ENCODE measurements around the gene SP5. TPM values are rescaled to one million over a fixed set of nuclear protein-coding genes. Genes with fewer than 3 reads are reported as not detected.

The SP5 gene
- total RNA-seq = not detected in 2 replicates

GRCh38 chr2:170715062-170715931 is at the start of gene SP5:
Gene SP5 (plus strand): TSS chr2:170715337. CDS start chr2:170715513, 176 bp downstream.

Other genes with a start within 250 kb of the SP5 start
- gene ERICH2, start 55.0 kb downstream of the SP5 start, total RNA-seq = not detected in 2 replicates
- 0.18 and 0.38 TPM in 2 replicates for gene GAD1, start 101.5 kb downstream of the SP5 start, total RNA-seq
- gene GORASP2, start 213.9 kb downstream of the SP5 start, total RNA-seq = 26.7 and 27.1 TPM in 2 replicates